ENCODE measurements around the gene TEX26. TPM values are rescaled to one million over a fixed set of nuclear protein-coding genes. Genes with fewer than 3 reads are reported as not detected.

TEX26 gene
- total RNA-seq, 1 donor from 2014 or later: not detected

DNA sequence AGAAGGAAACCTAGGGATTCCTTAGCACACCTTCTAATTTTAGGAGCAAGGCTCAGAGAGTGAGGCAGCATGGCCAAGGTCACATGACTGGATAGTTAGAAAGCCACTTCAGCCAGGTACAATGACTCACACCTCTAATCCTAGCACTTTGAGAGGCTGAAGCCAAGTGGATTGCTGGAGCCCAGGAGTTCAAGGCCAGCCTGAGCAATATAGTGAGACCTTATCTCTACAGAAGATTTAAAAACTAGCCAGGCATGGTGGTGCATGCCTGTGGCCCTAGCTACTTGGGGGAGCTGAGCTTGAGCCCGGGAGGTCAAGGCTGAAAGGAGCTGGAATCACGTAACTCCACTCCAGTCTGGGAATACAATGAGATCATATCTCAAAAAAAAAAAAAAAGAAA, 69.2 kb downstream of the TEX26 start:
- Histone ChIP-seq H3K4me1 (no peaks in the 10 kb centered on the region), H3K9me3 (no peaks in the 10 kb centered on the region), H3K4me3 (no peak overlapping the region), H3K36me3 (no peaks in the 10 kb centered on the region), H3K27me3 (no peaks in the 10 kb centered on the region), H3K27ac (no peak overlapping the region)
- intact Hi-C loops (cut with DNase I): no loop called here
- no peak for TF ChIP-seq CTCF (IDR thresholded peaks at IDR 0.05)
- DNase-seq (ENCODE audit: low spot score in 2 of 2): no peak

DNA sequence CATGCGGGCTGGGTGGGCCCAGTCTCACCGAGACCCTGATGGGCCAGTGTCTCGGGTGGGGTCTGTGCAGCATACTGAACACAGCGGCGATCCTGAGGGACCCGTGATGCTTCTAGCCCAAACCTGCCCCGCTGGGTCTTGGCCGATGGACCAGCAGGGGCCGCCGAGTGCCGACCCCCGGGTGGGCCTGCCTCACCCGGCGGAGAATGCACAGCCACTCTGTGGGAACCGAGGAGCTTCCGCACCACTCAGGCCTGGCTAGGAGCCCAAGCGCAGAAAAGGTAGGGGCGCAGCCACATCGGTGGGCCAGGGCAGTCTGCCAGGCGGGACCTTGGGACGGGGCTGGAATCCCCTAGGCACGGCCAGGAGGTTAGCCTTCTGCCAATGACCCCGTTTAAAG, 72.6 kb downstream of the TEX26 start:
- Histone ChIP-seq H3K4me3 (no peak overlapping the region), H3K36me3 (no peaks in the 10 kb centered on the region), H3K27me3 (no peaks in the 10 kb centered on the region), H3K4me1 (peaks cover 0 to 3% of the 10 kb centered on the region in 2 donors), H3K9me3 (no peaks in the 10 kb centered on the region), H3K27ac (no peak overlapping the region)
- intact Hi-C loops (cut with DNase I): no loop called here
- TF ChIP-seq CTCF (IDR thresholded peaks at IDR 0.05): no peak
- DNase-seq (ENCODE audit: low spot score in 2 of 2): no peak

GRCh38 chr13:31007417-31007816, 75.0 kb downstream of the TEX26 start:
- Histone ChIP-seq H3K27ac (no peak overlapping the region), H3K27me3 (no peaks in the 10 kb centered on the region), H3K4me3 (no peak overlapping the region), H3K36me3 (no peaks in the 10 kb centered on the region), H3K9me3 (no peaks in the 10 kb centered on the region), H3K4me1 (peaks cover 0 to 3% of the 10 kb centered on the region in 2 donors)
- no peak for DNase-seq (ENCODE audit: low spot score in 2 of 2)
- intact Hi-C loops (cut with DNase I): no loop called here
- no peak for TF ChIP-seq CTCF (IDR thresholded peaks at IDR 0.05)

DNA sequence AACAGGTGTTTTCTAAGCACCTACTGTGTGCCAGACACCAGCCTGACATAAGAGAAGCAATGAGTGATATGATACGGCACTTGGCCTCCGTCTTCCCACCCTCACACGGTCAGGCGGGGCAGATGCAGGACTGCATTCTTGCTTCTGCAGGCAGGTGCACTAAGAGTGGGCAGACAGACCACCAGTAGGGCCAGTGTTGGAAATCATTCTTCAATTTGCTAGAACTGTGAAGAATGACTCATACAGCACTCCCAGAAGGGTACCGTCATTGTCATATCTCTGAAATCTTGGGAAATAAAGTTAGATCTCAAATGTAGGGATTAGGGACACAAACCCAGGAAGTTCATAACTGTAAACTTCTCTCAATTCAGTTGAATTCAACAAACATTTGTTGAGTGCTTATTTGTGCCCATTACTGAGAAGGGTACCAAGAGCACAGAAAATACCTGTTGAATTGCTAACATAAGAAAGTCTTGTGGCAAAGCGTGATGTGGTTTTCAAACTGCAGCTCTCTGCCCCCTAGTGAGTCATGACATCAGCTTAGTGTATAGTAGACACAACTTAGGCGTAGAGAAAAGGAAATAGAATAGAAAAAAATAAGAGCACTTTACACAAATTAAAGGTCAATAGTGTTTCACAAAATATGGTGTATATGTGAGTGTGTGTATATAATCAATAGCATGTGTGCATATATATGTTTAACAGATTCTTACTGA, 76.1 kb downstream of the TEX26 start:
- H3K36me3 ChIP-seq: no peaks in the 10 kb centered on the region
- intact Hi-C loops (cut with DNase I): no loop called here
- no peak for TF ChIP-seq CTCF (IDR thresholded peaks at IDR 0.05)
- H3K27ac ChIP-seq: no peak overlapping the region
- no peak for DNase-seq (ENCODE audit: low spot score in 2 of 2)
- H3K4me1 ChIP-seq: peaks cover 0 to 3% of the 10 kb centered on the region in 2 donors
- H3K4me3 ChIP-seq: no peak overlapping the region
- H3K27me3 ChIP-seq: no peaks in the 10 kb centered on the region
- no peaks in the 10 kb centered on the region for H3K9me3 ChIP-seq

GRCh38 chr13:31009166-31009565, 76.7 kb downstream of the TEX26 start:
- no peaks in the 10 kb centered on the region for H3K9me3 ChIP-seq
- peaks cover 0 to 3% of the 10 kb centered on the region in 2 donors for H3K4me1 ChIP-seq
- H3K27ac ChIP-seq: no peak overlapping the region
- TF ChIP-seq CTCF (IDR thresholded peaks at IDR 0.05): no peak
- no peaks in the 10 kb centered on the region for H3K36me3 ChIP-seq
- no peak overlapping the region for H3K4me3 ChIP-seq
- H3K27me3 ChIP-seq: no peaks in the 10 kb centered on the region
- intact Hi-C loops (cut with DNase I): no loop called here
- DNase-seq (ENCODE audit: low spot score in 2 of 2): no peak

GRCh38 chr13:31010296-31010695, 77.8 kb downstream of the TEX26 start:
- no peak for TF ChIP-seq CTCF (IDR thresholded peaks at IDR 0.05)
- peaks cover 0 to 3% of the 10 kb centered on the region in 2 donors for H3K4me1 ChIP-seq
- H3K27me3 ChIP-seq: no peaks in the 10 kb centered on the region
- no peaks in the 10 kb centered on the region for H3K36me3 ChIP-seq
- no peaks in the 10 kb centered on the region for H3K9me3 ChIP-seq
- H3K27ac ChIP-seq: no peak overlapping the region
- intact Hi-C loops (cut with DNase I): no loop called here
- H3K4me3 ChIP-seq: no peak overlapping the region
- no peak for DNase-seq (ENCODE audit: low spot score in 2 of 2)
